DOHH2 (cell line): ENCODE results near the gene LEPR.

Experiments
- CTCF ChIP-seq: fragments of 200-600 bp; sonication (generic); IDR thresholded peaks from one replicate; pipeline ENCODE4 v1.5.1; 2014; ENCODE audit warnings: antibody characterized with exemption, mild to moderate bottlenecking, low read depth, low read length; ENCODE audit not compliant: poor library complexity, severe bottlenecking
- EZH2phosphoT487 ChIP-seq: fragments of 200-600 bp; sonication (generic); IDR thresholded peaks from 2 replicates; pipeline ENCODE4 v1.6.1; 2017; ENCODE audit warnings: borderline replicate concordance, mild to moderate bottlenecking, antibody characterized with exemption, low read length, moderate library complexity, mixed read lengths

GRCh38 chr1:65407877-65408276 is 12.6 kb upstream of the LEPR start:
- no peak for TF ChIP-seq EZH2phosphoT487
- no peak for TF ChIP-seq CTCF
